SU-DHL-6 (cell line): ENCODE data around the gene AQP6.

ENCODE experiments used
- H2AFZ ChIP-seq: fragments of 200-600 bp; sonication (generic); 2 replicates; pipeline ENCODE4 v1.6.1; 2014; ENCODE audit warnings: low read depth, mild to moderate bottlenecking, moderate library complexity, mixed read lengths, antibody characterized with exemption, low read length; ENCODE audit not compliant: severe bottlenecking
- H3F3A ChIP-seq: fragments of 200-600 bp; shearing (Covaris generic); 2 replicates; pipeline ENCODE4 v1.6.0; 2016; ENCODE audit warnings: antibody characterized with exemption, mild to moderate bottlenecking; ENCODE audit not compliant: insufficient read depth
- H3K27ac ChIP-seq: fragments of 200-600 bp; sonication (generic); 2 replicates; pipeline ENCODE4 v1.5.1; 2016; ENCODE audit warnings: low read depth, mild to moderate bottlenecking, low read length, moderate library complexity, mixed read lengths
- H3K27me3 ChIP-seq: fragments of 200-600 bp; sonication (generic), shearing (Covaris generic); 2 replicates; pipeline ENCODE4 v1.6.0; 2014; ENCODE audit warnings: mild to moderate bottlenecking, low read length
- H3K36me3 ChIP-seq: fragments of 200-600 bp; sonication (generic); 2 replicates; pipeline ENCODE4 v1.6.1; 2014; ENCODE audit warnings: mild to moderate bottlenecking, low read length, mixed read lengths
- H3K4me2 ChIP-seq: fragments of 300-600, 200-600 bp; shearing (Covaris generic), sonication (generic); 2 replicates; pipeline ENCODE4 v1.6.0; 2014; ENCODE audit warnings: low read length, low read depth, mild to moderate bottlenecking; ENCODE audit not compliant: poor library complexity, severe bottlenecking
- H3K4me3 ChIP-seq: fragments of 200-600 bp; sonication (generic); 2 replicates; pipeline ENCODE4 v1.5.1; 2014; ENCODE audit warnings: antibody characterized with exemption, low read length, mild to moderate bottlenecking, mixed read lengths; ENCODE audit not compliant: insufficient read depth, poor library complexity, severe bottlenecking
- H3K79me2 ChIP-seq: fragments of 200-600 bp; sonication (generic); 2 replicates; pipeline ENCODE4 v1.6.1; 2014; ENCODE audit warnings: mild to moderate bottlenecking, low read length, moderate library complexity; ENCODE audit not compliant: insufficient read depth
- H3K9ac ChIP-seq: fragments of 200-600 bp; sonication (generic); 2 replicates; pipeline ENCODE4 v1.7.0; 2014; ENCODE audit warnings: mild to moderate bottlenecking, low read length
- H3K9me2 ChIP-seq: fragments of 200-600 bp; sonication (generic); replicated peaks from 2 replicates; pipeline ENCODE4 v1.6.1; 2014; ENCODE audit warnings: low read length; ENCODE audit not compliant: insufficient read depth
- H3K9me3 ChIP-seq: fragments of 200-600 bp; sonication (generic); 2 replicates; pipeline ENCODE4 v1.6.1; 2014; ENCODE audit warnings: low read length, mixed read lengths; ENCODE audit not compliant: insufficient read depth
- H4K20me1 ChIP-seq: fragments of 200-600 bp; sonication (generic); 2 replicates; pipeline ENCODE4 v1.6.1; 2014; ENCODE audit warnings: low read depth, mild to moderate bottlenecking, antibody characterized with exemption, low read length, moderate library complexity, mixed read lengths
- CTCF ChIP-seq: fragments of 200-600 bp; sonication (generic); IDR thresholded peaks from one replicate; pipeline ENCODE4 v1.5.1; 2017; ENCODE audit warnings: antibody characterized with exemption, mild to moderate bottlenecking, low read length, moderate library complexity; ENCODE audit not compliant: insufficient read depth, poor library complexity, severe bottlenecking
- EZH2phosphoT487 ChIP-seq: fragments of 200-600 bp; sonication (generic), shearing (Covaris generic); conservative IDR thresholded peaks from 2 replicates; pipeline ENCODE4 v1.6.1; 2018; ENCODE audit warnings: mild to moderate bottlenecking, antibody characterized with exemption, low read length, moderate library complexity, mixed read lengths

AQP6 gene

GRCh38 chr12:49941556-49942511, 30.9 kb upstream of the AQP6 start:
- H2AFZ ChIP-seq: no peak overlapping the region
- H3K36me3 ChIP-seq: no peaks in the 10 kb centered on the region
- no peaks in the 10 kb centered on the region for H4K20me1 ChIP-seq
- no peak overlapping the region for H3K4me3 ChIP-seq
- no peaks in the 10 kb centered on the region for H3K9me3 ChIP-seq
- H3K4me2 ChIP-seq: no peak overlapping the region
- H3K27ac ChIP-seq: no peak overlapping the region
- H3K79me2 ChIP-seq: no peaks in the 10 kb centered on the region
- H3K9me2 ChIP-seq: no peaks in the 10 kb centered on the region
- H3K9ac ChIP-seq: no peak overlapping the region
- no peaks in the 10 kb centered on the region for H3K27me3 ChIP-seq
- TF ChIP-seq CTCF (no peak), EZH2phosphoT487 (no peak)
- H3F3A ChIP-seq: no peaks in the 10 kb centered on the region

- H3K27ac ChIP-seq: no peak overlapping the region
- no peaks in the 10 kb centered on the region for H3F3A ChIP-seq
- no peaks in the 10 kb centered on the region for H3K79me2 ChIP-seq
- no peaks in the 10 kb centered on the region for H3K27me3 ChIP-seq
- no peaks in the 10 kb centered on the region for H3K9me3 ChIP-seq
- no peak overlapping the region for H3K9ac ChIP-seq
- H3K4me3 ChIP-seq: no peak overlapping the region
- TF ChIP-seq EZH2phosphoT487: no peak
- no peak for TF ChIP-seq CTCF
- no peak overlapping the region for H2AFZ ChIP-seq
- no peaks in the 10 kb centered on the region for H4K20me1 ChIP-seq
- H3K36me3 ChIP-seq: no peaks in the 10 kb centered on the region
- no peak overlapping the region for H3K4me2 ChIP-seq
- H3K9me2 ChIP-seq: no peaks in the 10 kb centered on the region
Observed at GRCh38 chr12:49942512-49942893, 30.2 kb upstream of the AQP6 start.

- Histone ChIP-seq H3K4me3 (no peak overlapping the region), H3K4me2 (no peak overlapping the region), H3K9me2 (no peaks in the 10 kb centered on the region), H3K9me3 (no peaks in the 10 kb centered on the region), H2AFZ (no peak overlapping the region), H3F3A (no peaks in the 10 kb centered on the region), H3K36me3 (no peaks in the 10 kb centered on the region), H4K20me1 (no peaks in the 10 kb centered on the region), H3K27ac (no peak overlapping the region), H3K79me2 (no peaks in the 10 kb centered on the region), H3K9ac (no peak overlapping the region), H3K27me3 (no peaks in the 10 kb centered on the region)
- TF ChIP-seq CTCF (no peak), EZH2phosphoT487 (no peak)
Observed at GRCh38 chr12:49942921-49943624, 29.7 kb upstream of the AQP6 start.
